ENCODE data around the gene MAGEA3.
"Not testable (repeated sequence)": the region's sequence is repeated elsewhere in the genome, so short reads cannot be mapped to it uniquely, and the experiment has no call there.

MAGEA3 gene

DNA sequence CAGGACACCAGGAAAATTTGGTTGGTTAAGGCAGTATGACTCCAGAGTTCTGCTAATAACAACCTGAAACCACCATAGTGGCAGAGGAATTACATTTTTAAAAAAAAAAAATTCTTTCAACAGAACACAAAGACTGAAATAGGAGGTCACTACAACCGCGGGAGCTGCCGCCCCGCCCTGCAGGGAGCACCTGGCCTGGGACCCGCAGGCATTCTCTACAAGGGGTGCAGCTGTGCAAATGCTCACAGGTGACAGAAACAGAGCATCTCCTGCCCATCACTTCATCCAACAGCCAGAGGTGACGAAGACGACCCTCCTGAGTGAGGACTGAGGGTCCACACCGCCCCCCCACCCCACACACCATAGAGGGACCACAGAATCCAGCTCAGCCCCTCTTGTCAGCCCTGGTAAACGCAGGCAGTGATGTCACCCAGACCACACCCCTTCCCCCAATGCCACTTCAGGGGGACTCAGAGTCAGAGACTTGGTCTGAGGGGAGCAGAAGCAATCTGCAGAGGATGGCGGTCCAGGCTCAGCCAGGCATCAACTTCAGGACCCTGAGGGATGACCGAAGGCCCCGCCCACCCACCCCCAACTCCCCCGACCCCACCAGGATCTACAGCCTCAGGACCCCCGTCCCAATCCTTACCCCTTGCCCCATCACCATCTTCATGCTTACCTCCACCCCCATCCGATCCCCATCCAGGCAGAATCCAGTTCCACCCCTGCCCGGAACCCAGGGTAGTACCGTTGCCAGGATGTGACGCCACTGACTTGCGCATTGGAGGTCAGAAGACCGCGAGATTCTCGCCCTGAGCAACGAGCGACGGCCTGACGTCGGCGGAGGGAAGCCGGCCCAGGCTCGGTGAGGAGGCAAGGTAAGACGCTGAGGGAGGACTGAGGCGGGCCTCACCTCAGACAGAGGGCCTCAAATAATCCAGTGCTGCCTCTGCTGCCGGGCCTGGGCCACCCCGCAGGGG lies at the start of gene MAGEA3:
Gene MAGEA3, plus strand, starts transcription at position 843 of the 980 bp plus-strand sequence. CDS start 2,039 bp downstream, outside the sequence.
- not testable (repeated sequence) for DNase-seq

DNA sequence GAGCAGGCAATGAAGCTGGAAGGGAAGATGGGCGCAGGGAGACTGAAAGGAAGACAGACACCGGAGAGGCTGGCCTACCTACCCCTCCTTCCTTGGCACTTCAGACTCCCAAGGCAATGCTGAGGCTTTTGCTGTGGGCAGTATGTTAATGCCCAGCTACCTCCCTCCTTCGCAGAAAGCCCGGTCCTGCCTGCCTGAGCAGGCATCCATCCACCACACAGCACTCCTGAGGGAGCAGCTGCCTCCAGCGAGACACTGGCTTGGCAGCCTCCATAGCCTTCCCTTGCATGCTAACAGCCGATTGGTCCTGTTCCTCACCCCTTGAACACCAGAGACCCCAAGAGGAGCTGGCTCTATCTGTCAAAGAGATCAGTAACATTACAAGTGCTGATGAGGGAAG lies 46.5 kb upstream of the MAGEA3 start:
- DNase-seq, result no peak

DNA sequence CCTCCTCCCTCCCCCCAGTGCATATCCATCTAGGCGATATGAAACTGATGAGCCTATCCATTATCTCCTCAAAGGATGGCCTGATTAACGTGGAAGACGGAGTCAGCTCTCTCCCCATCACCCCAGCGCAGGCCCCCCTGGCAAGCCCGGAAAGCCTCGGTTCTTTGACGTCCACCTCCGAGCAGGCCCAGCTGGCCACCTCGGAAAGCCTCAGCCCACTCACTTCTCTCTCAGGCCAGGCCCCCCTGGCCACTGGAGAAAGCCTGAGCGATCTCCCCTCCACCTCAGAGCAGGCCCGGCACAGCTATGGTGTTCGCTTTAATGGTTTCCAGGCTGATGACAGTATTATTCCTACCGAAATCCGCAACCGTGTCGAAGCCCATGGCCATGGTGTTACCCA lies 46.1 kb upstream of the MAGEA3 start:
- no peak for DNase-seq

GRCh38 chrX:152656087-152656486 lies 42.5 kb upstream of the MAGEA3 start:
- no peak for DNase-seq

DNA sequence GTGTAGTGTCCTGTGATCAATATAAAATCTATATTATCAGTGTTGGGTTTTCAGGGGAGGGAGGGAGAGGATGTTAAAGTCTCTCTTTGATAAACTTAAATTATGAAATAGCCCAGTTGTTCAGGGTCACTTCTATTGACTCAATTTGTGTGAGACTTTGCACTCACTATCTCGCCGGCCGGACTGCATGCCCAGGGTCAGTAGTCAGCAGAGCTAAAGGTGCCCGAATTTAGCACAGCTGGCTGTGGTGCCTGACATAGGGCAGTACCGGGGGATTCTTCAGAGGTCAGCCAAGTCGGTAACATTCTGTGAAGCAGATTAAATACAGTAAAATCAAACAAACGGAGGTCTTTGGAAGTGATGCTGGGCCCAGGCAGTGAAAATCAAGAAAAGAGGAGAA lies 41.7 kb upstream of the MAGEA3 start:
- DNase-seq, result no peak

DNA sequence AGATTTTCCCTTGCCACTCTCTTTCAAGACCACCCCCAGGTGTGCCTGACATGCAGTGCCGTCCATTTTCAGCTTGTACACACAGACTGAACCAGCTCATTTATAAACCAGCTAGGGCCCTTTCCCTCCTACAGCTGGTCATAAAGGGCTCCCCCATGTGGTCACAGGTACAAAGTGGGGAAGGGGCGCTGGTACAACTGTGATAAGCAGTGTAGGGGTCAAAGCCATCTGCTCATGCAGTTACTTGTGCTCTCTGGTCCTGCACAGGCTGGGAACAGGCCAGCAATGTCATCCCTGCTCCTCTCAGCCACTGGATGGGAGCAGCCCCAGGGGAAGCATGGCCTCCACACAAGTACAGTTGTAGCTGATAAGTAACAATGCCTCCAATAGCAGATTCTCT lies 40.3 kb upstream of the MAGEA3 start:
- DNase-seq, result no peak

GRCh38 chrX:152663086-152663485 lies 35.5 kb upstream of the MAGEA3 start:
- no peak for DNase-seq

- DNase-seq, result no peak
These were observed 24.5 kb upstream of the MAGEA3 start for GRCh38 chrX:152674135-152674534.

DNA sequence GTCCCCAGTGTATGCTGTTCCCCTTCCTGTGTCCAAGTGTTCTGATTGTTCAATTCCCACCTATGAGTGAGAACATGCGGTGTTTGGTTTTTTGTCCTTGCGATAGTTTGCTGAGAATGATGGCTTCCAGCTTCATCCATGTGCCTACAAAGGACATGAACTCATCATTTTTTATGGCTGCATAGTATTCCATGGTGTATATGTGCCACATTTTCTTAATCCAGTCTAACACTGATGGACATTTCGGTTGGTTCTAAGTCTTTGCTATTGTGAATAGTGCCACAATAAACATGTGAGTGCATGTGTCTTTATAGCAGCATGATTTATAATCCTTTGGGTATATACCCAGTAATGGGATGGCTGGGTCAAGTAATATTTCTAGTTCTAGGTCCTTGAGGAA lies 23.9 kb upstream of the MAGEA3 start:
- DNase-seq, result not testable (repeated sequence)

- DNase-seq, result not testable (repeated sequence)
These were observed 17.6 kb upstream of the MAGEA3 start for GRCh38 chrX:152681012-152681411.

- DNase-seq, result not testable (repeated sequence)
These were observed 1.8 kb downstream of the MAGEA3 start for GRCh38 chrX:152700390-152700789.

- DNase-seq, result not testable (repeated sequence)
These were observed 7.9 kb downstream of the MAGEA3 start for GRCh38 chrX:152706500-152706899.

DNA sequence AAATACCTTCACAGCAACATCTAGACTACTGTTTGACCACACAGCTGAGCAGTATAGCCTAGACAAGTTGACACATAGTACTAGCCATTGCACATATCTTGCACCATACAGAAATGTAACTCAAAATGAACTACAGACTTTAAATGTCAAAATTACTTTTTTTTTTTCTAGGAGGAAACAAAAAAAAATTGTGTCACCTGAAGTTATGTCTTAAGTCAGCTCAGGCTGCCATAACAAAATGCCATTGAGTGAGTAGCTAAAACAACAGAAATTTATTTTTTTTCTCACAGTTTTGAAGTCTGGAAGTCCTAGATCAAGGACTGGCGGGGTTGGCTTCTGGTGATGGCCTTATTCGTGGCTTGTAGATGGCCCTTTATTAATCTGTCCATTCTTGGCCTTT lies 10.6 kb downstream of the MAGEA3 start, which contains the start of gene CSAG2:
Gene CSAG2, minus strand, starts transcription at position 101 of the 400 bp plus-strand sequence. CDS start 161 bp downstream, outside the sequence.
- DNase-seq, result not testable (repeated sequence)

GRCh38 chrX:152713195-152713594 lies 14.6 kb downstream of the MAGEA3 start:
- DNase-seq, result not testable (repeated sequence)

DNA sequence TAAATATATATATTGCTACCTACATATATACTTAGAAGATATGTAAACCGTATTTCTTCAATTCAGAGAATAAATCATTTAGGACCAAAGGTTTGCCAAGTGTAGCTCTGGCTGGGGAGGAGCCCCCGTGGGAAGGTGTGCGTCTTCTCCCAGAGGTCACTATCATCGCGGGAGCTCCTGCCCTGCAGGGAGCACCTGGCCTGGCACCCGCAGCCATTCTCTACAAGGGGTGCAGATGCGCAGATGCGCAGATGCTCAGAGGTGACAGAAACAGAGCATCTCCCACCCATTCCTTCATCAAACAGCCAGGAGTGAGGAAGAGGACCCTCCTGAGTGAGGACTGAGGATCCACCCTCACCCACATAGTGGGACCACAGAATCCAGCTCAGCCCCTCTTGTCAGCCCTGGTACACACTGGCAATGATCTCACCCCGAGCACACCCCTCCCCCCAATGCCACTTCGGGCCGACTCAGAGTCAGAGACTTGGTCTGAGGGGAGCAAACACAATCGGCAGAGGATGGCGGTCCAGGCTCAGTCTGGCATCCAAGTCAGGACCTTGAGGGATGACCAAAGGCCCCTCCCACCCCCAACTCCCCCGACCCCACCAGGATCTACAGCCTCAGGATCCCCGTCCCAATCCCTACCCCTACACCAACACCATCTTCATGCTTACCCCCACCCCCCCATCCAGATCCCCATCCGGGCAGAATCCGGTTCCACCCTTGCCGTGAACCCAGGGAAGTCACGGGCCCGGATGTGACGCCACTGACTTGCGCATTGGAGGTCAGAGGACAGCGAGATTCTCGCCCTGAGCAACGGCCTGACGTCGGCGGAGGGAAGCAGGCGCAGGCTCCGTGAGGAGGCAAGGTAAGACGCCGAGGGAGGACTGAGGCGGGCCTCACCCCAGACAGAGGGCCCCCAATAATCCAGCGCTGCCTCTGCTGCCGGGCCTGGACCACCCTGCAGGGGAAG lies 15.5 kb downstream of the MAGEA3 start, which contains the start of gene MAGEA2B:
Gene MAGEA2B, plus strand, starts transcription at position 814 of the 973 bp plus-strand sequence. CDS start 2,479 bp downstream, outside the sequence.
- not testable (repeated sequence) for DNase-seq

DNA sequence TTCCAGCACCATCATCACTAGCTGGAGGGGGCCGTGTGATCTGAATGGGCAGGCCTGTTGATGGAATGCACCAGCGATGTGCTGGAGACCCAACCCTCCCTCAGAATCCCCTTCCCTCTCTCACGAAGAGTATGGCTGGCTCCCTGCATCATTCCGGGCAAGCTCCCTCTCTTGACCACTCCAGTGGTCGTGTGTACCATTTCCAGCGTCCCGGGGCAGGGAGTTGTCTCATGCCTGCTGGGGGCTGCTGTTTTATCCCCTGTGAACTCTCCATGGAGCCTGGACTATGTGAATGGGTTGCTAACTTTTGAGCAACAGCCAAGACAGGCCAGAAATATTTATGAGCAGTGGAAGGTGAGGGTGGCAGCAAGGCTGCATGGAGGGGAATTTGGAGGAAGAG lies 26.8 kb downstream of the MAGEA3 start:
- DNase-seq, result no peak

- DNase-seq, result no peak
These were observed 34.8 kb downstream of the MAGEA3 start, which contains the start of the genes CSAG1 and MAGEA12 for GRCh38 chrX:152733261-152733975. CSAG1 (minus strand) TSS chrX:152733721; CDS start chrX:152732460, 1,261 bp downstream. MAGEA12 (plus strand) TSS chrX:152733757; CDS start chrX:152736162, 2,405 bp downstream.

DNA sequence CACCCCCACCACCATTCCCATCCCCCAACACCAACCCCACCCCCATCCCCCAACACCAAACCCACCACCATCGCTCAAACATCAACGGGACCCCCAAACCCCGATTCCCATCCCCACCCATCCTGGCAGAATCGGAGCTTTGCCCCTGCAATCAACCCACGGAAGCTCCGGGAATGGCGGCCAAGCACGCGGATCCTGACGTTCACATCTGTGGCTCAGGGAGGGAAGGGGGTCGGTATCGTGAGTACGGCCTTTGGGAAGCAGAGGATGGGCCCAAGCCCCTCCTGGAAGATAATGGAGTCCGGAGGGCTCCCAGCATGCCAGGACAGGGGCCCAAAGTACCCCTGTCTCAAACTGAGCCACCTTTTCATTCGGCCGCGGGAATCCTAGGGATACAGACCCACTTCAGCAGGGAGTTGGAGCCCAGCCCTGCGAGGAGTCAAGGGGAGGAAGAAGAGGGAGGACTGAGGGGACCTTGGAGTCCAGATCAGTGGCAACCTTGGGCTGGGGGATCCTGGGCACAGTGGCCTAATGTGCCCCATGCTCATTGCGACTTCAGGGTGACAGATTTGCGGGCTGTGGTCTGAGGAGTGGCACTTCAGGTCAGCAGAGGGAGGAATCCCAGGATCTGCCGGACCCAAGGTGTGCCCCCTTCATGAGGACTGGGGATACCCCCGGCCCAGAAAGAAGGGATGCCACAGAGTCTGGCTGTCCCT lies 35.7 kb downstream of the MAGEA3 start:
- not testable (repeated sequence) for DNase-seq

DNA sequence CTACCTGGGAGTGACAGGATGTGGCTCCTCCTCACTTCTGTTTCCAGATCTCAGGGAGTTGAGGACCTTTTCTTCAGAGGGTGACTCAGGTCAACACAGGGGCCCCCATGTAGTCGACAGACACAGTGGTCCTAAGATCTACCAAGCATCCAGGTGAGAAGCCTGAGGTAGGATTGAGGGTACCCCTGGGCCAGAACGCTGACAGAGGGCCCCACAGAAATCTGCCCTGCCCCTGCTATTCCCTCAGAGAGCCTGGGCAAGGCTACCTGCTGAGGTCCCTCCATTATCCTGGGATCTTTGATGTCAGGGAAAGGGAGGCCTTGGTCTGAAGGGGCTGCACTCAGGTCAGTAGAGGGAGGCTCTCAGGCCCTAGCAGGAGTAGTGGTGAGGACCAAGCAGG lies 36.5 kb downstream of the MAGEA3 start:
- no peak for DNase-seq

DNA sequence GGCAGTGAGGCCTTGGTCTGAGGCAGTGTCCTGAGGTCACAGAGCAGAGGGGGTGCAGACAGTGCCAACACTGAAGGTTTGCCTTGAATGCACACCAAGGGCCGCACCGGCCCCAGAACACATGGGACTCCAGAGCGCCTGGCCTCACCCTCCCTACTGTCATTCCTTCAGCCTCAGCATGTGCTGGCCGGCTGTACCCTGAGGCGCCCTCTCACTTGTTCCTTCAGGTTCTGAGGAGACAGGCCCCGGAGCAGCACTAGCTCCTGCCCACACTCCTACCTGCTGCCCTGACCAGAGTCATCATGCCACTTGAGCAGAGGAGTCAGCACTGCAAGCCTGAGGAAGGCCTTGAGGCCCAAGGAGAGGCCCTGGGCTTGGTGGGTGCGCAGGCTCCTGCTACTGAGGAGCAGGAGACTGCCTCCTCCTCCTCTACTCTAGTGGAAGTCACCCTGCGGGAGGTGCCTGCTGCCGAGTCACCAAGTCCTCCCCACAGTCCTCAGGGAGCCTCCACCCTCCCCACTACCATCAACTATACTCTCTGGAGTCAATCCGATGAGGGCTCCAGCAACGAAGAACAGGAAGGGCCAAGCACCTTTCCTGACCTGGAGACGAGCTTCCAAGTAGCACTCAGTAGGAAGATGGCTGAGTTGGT lies 37.4 kb downstream of the MAGEA3 start:
- DNase-seq, result no peak

DNA sequence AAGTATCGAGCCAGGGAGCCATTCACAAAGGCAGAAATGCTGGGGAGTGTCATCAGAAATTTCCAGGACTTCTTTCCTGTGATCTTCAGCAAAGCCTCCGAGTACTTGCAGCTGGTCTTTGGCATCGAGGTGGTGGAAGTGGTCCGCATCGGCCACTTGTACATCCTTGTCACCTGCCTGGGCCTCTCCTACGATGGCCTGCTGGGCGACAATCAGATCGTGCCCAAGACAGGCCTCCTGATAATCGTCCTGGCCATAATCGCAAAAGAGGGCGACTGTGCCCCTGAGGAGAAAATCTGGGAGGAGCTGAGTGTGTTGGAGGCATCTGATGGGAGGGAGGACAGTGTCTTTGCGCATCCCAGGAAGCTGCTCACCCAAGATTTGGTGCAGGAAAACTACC lies 37.9 kb downstream of the MAGEA3 start:
- DNase-seq, result not testable (repeated sequence)

All from bone marrow (tissue), 2 donors.